ENCODE data around the gene MSRB2. TPM values are rescaled to one million over a fixed set of nuclear protein-coding genes. Genes with fewer than 3 reads are reported as not detected.
A peak's percentile ranks its signal among the peaks of the same experiment; 100 is the strongest.

The MSRB2 gene
- total and polyA plus RNA-seq, 2 of the 4 experiments (the other 2 are of a cell fraction): 10.6 to 20.1 TPM

DNA sequence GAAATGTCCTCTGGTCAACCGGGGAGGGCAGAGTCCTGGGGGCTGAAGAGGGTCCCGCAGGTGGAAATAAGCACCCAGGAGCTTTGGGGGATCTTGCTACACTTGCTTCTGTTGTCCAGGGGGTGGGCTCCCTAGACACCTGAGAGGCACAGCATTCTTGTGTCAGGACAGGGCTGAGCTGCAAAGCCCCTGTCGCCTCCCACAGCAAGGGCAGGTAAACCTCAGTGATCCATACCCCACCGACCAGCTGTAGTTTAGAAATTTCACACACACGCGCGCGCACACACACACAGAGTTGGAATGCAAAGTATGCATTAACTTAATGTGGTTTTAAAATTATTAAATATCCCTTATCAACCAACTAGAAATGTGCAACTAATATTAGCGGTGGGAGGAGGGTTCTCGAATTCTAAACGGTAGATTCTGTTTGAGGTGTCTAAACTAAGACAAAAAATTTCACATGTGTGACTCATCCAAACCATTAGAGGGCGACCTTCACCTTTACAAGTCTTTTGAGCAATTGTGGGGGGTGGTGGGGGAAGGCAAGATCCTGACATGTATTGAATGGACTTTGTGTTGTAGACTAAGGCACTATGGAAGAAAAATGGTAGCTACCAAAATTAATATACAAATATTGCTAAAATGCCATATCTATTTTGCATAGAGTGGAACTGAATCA lies 62.5 kb downstream of the MSRB2 start:
- CTCF ChIA-PET: interaction anchor here (0.8 to 2.0 kb wide), 10 partner anchors 9 to 1398 kb away, joined by 3 to 12 read pairs (median 4); no protein-coding TSS in a partner anchor
- BruUV-seq (replicated peaks): no TSS peak
- Histone ChIP-seq H3K4me2 (ENCODE audit: low read depth, low read length) (peak overlapping the region; percentile 51; the same call in 1 of the 2 replicates), H3K4ac (ENCODE audit: low read depth, low read length) (no peak overlapping the region), H3K56ac (ENCODE audit: extremely low read depth, insufficient read depth, low read length) (no peak overlapping the region), H3K23ac (ENCODE audit: low read depth, low read length) (no peak overlapping the region), H3K4me3 (ENCODE audit: insufficient read depth, low read depth, low read length) (no peak overlapping the region), H2BK5ac (ENCODE audit: low read depth, low read length, poor library complexity, severe bottlenecking) (no peak overlapping the region), H4K5ac (ENCODE audit: low read depth, low read length) (no peak overlapping the region), H2AK9ac (replicated peaks; ENCODE audit: low read depth, low read length, poor library complexity) (peak overlapping the region; percentile 55), H4K91ac (ENCODE audit: insufficient read depth, low read depth, low read length) (no peak overlapping the region), H3K4me1 (ENCODE audit: control insufficient read depth, insufficient read depth, low read length) (no peaks in the 10 kb centered on the region), H3K9me1 (ENCODE audit: insufficient read depth, low read length) (no peaks in the 10 kb centered on the region), H2AK5ac (ENCODE audit: low read depth, low read length) (no peak overlapping the region), H3K27me3 (ENCODE audit: control insufficient read depth, insufficient read depth, low read length) (peaks cover 2% of the 10 kb centered on the region; the same call in 1 of the 2 replicates), H2BK15ac (ENCODE audit: low read depth, low read length) (no peak overlapping the region), H3K79me1 (ENCODE audit: low read depth in 1 of 2, low read length in 2 of 2) (no peaks in the 10 kb centered on the region), H3K9ac (ENCODE audit: low read depth, low read length) (no peak overlapping the region), H3K9me3 (ENCODE audit: control insufficient read depth, insufficient read depth, low read length) (no peaks in the 10 kb centered on the region), H4K8ac (ENCODE audit: low read depth in 2 of 2, low read length in 2 of 2) (no peak overlapping the region), H2BK20ac (ENCODE audit: low read depth, low read length) (no peak overlapping the region), H4K20me1 (ENCODE audit: insufficient read depth, low read length) (no peaks in the 10 kb centered on the region), H2BK120ac (ENCODE audit: low read depth, low read length) (no peak overlapping the region), H3K27ac (ENCODE audit: insufficient read depth, low read length) (no peak overlapping the region), H3K36me3 (ENCODE audit: control insufficient read depth, insufficient read depth, low read length) (no peaks in the 10 kb centered on the region), H3K14ac (replicated peaks; ENCODE audit: low read depth, low read length) (no peak overlapping the region), H3K18ac (ENCODE audit: low read depth, low read length) (no peak overlapping the region), H2AFZ (replicated peaks; ENCODE audit: low read length, poor library complexity) (no peak overlapping the region)
- whole genome bisulfite sequencing, 2 experiments (ENCODE audit: extremely low coverage in 2 of 2, insufficient read length in 1 of 2): no CpG with 5 or more reads among the region's 12 CpGs
- ATAC-seq (ENCODE audit: low read depth): peak; percentile 81
- DNase-seq: peak; percentile 39
- TF ChIP-seq NFE2L2 (IDR thresholded peaks at IDR 0.05; ENCODE audit: low read depth, low read length) (no peak), CHD1 (IDR thresholded peaks at IDR 0.05; ENCODE audit: low read depth, low read length) (no peak), RCOR1 (IDR thresholded peaks at IDR 0.05; ENCODE audit: insufficient replicate concordance, low read length) (no peak), POLR2A (IDR thresholded peaks at IDR 0.05; ENCODE audit: low read depth, low read length) (no peak), SMC3 (IDR thresholded peaks at IDR 0.05; ENCODE audit: low read depth, low read length) (no peak), RAD21 (IDR thresholded peaks at IDR 0.05; ENCODE audit: low read length) (0 out of 2 replicates have a peak, but pooled peaks have one; percentile 18), FOS (IDR thresholded peaks at IDR 0.05; ENCODE audit: low read depth, low read length) (peak; percentile 24; the same call in 1 of the 2 replicates), ELK1 (IDR thresholded peaks at IDR 0.05; ENCODE audit: borderline replicate concordance, low read depth, low read length) (no peak), USF2 (IDR thresholded peaks at IDR 0.05; ENCODE audit: low read depth, low read length) (no peak)
- TF ChIP-seq, protein P1, sequence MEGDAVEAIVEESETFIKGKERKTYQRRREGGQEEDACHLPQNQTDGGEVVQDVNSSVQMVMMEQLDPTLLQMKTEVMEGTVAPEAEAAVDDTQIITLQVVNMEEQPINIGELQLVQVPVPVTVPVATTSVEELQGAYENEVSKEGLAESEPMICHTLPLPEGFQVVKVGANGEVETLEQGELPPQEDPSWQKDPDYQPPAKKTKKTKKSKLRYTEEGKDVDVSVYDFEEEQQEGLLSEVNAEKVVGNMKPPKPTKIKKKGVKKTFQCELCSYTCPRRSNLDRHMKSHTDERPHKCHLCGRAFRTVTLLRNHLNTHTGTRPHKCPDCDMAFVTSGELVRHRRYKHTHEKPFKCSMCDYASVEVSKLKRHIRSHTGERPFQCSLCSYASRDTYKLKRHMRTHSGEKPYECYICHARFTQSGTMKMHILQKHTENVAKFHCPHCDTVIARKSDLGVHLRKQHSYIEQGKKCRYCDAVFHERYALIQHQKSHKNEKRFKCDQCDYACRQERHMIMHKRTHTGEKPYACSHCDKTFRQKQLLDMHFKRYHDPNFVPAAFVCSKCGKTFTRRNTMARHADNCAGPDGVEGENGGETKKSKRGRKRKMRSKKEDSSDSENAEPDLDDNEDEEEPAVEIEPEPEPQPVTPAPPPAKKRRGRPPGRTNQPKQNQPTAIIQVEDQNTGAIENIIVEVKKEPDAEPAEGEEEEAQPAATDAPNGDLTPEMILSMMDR (conservative IDR thresholded peaks at IDR 0.05; ENCODE audit: low read depth, low read length): peak; percentile 29; the same call in 1 of the 2 replicates
- dilution Hi-C loops (cut with HindIII; ENCODE audit: low sequenced_read_pairs, unreplicated experiment) (no loop called here), intact Hi-C loops (cut with micrococcal nuclease) (loop anchor here (1.0 to 2.0 kb wide), 9 partner anchors 135 to 1399 kb away; no protein-coding TSS in a partner anchor), in situ Hi-C loops (cut with MboI; ENCODE audit: low sequenced_read_pairs) (loop anchor here (10.0 to 25.0 kb wide), 5 partner anchors 147 to 1354 kb away; partner anchors contain the start of gene KIAA1217)
- POLR2A ChIA-PET (ENCODE audit: unreplicated experiment): interaction anchor here (0.5 kb wide), 1 partner anchor 1310 kb away, joined by 4 read pairs; no protein-coding TSS in a partner anchor
